ENCODE data around the gene TUBG2.

TUBG2 gene

DNA sequence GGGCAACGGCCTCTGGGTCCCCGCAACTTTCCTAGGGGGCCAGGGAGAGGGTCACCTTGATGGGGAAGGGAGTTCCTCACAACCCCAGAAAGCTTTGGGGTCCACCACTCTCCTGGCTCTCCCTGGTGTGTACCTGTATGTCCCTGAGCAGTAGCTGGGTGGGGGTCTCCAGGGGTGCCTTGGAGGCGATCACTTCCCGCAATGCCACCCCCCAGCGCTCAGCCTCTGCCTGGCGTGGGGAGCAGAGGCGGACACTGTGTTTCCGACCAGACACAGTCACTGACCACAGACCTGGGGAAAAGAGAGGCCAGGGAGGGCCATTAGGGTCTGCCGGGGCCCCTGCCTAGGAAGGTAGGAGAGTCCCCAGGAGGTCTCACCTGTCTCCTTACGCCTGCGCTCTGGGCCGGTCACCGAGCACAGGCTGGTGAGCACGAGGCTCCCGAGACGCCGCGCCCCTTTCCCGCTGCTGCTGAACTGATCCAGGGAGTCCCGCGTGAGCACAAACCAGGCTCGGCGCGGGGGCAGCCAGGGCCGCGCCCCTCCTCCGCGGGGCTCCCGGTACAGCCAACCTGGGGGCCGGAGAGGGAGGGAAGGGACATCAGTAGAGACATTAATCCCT lies 14.3 kb downstream of the TUBG2 start:
- H3K36me3 ChIP-seq (replicated peaks; ENCODE audit: low read depth, low read length), result peaks cover 31% of the 10 kb centered on the region
- no peak for TF ChIP-seq EZH2phosphoT487 (IDR thresholded peaks at IDR 0.05; ENCODE audit: low read depth)
- TF ChIP-seq, protein P1, sequence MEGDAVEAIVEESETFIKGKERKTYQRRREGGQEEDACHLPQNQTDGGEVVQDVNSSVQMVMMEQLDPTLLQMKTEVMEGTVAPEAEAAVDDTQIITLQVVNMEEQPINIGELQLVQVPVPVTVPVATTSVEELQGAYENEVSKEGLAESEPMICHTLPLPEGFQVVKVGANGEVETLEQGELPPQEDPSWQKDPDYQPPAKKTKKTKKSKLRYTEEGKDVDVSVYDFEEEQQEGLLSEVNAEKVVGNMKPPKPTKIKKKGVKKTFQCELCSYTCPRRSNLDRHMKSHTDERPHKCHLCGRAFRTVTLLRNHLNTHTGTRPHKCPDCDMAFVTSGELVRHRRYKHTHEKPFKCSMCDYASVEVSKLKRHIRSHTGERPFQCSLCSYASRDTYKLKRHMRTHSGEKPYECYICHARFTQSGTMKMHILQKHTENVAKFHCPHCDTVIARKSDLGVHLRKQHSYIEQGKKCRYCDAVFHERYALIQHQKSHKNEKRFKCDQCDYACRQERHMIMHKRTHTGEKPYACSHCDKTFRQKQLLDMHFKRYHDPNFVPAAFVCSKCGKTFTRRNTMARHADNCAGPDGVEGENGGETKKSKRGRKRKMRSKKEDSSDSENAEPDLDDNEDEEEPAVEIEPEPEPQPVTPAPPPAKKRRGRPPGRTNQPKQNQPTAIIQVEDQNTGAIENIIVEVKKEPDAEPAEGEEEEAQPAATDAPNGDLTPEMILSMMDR (IDR thresholded peaks at IDR 0.05; ENCODE audit: low read depth, low read length), result no peak
- H4K20me1 ChIP-seq (ENCODE audit: insufficient read depth, low read length), result peaks cover 2% of the 10 kb centered on the region; the same call in 1 of the 2 replicates
- no peak overlapping the region for H2AFZ ChIP-seq (ENCODE audit: low read depth, low read length)
- H3K4me2 ChIP-seq (ENCODE audit: low read length), result no peak overlapping the region
- H3K4me3 ChIP-seq (ENCODE audit: low read length), result no peak overlapping the region
- no peak overlapping the region for H3K27ac ChIP-seq (ENCODE audit: low read length)
- H3K4me1 ChIP-seq (ENCODE audit: low read length), result peaks cover 35% of the 10 kb centered on the region
- H3K9ac ChIP-seq (ENCODE audit: low read length), result no peak overlapping the region
- H3K27me3 ChIP-seq (ENCODE audit: low read depth, low read length), result peaks cover 12% of the 10 kb centered on the region
- H3K9me3 ChIP-seq (ENCODE audit: insufficient read depth, low read length), result no peaks in the 10 kb centered on the region
- peaks cover 10% of the 10 kb centered on the region; the same call in 1 of the 2 replicates for H3K79me2 ChIP-seq (ENCODE audit: low read length)

DNA sequence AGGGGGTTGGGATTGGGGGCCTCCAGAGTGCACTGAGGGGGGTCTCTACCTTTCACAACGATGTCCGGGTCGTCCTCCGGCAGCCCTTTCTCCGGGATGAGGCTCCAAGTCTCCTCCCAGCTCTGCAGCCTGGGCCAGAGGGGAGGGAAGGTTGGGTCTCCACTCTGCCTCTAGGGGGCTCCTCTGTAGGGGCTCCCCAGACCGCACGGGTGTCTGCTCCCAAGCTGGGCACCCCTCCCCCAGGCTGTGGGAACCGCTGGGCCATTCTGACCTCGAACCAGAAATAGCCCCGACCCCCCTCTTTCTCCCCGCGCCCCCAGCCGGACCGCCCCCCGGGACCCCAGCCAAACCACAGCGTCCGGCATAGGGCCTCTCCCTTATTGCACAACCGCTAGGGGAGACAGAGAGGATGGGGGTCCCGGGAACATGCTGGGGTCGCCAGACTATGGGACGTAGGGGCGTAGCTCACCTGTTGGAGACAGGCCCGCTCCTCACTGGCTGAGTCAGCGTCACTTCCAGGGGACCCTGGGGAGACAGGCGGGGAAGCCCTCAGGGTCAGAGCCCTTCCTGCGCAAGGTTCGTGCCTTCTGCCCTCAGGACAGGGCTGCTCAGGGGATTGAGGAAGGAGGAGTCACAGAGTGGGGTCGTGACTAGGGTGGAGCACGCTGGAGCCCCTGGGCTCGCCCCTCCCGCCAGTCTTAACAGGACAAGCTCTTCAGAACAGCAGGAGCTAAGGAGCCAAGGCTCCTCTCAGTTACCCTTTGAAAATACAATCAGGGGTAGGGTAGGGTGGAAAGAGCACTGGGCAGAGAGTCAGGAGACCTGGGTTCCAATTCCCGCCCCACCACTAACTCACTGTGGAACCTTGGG lies 15.0 kb downstream of the TUBG2 start:
- Histone ChIP-seq H3K4me1 (ENCODE audit: low read length) (peaks cover 42% of the 10 kb centered on the region), H4K20me1 (ENCODE audit: insufficient read depth, low read length) (peaks cover 2% of the 10 kb centered on the region; the same call in 1 of the 2 replicates), H3K4me3 (ENCODE audit: low read length) (peak overlapping the region; percentile 91), H2AFZ (ENCODE audit: low read depth, low read length) (no peak overlapping the region), H3K9me3 (ENCODE audit: insufficient read depth, low read length) (no peaks in the 10 kb centered on the region), H3K27ac (ENCODE audit: low read length) (no peak overlapping the region), H3K27me3 (ENCODE audit: low read depth, low read length) (peaks cover 12% of the 10 kb centered on the region), H3K79me2 (ENCODE audit: low read length) (peaks cover 10% of the 10 kb centered on the region; the same call in 1 of the 2 replicates), H3K36me3 (replicated peaks; ENCODE audit: low read depth, low read length) (peaks cover 30% of the 10 kb centered on the region), H3K4me2 (ENCODE audit: low read length) (peak overlapping the region; percentile 84), H3K9ac (ENCODE audit: low read length) (peak overlapping the region; percentile 74)
- no peak for TF ChIP-seq EZH2phosphoT487 (IDR thresholded peaks at IDR 0.05; ENCODE audit: low read depth)
- TF ChIP-seq, protein P1 (IDR thresholded peaks at IDR 0.05; ENCODE audit: low read depth, low read length), result peak; percentile 65

DNA sequence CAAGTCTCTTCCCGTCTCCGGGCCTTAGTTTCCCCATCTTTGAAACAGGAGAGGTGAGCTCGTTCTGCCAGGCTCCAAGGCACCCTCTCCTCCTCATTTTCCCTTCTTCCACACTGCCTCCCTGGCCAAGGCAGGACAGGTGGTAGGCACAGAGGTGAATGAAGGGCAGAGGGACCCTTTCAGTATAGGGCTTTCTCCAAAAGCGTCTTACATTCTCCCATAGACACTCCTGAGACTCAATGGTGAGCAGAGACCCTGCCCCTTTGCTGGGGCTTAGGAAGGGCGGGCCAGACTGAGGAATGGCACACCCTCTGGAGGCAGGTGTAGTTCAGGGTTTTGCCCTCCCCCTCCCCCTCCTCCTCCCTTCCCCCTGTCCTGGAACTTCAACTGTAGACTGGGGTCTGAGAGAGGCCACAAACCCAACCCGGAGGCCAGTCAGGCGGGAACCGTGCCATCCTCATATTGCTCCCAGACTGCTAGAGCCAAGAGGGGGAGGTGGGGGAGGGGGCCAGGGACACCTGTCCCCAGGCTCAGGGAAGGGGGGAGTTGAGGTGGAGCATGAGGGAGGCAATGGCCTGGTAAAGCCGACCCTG lies 15.8 kb downstream of the TUBG2 start:
- Histone ChIP-seq H3K9ac (ENCODE audit: low read length) (peak overlapping the region; percentile 74), H3K27me3 (ENCODE audit: low read depth, low read length) (peaks cover 12% of the 10 kb centered on the region), H3K27ac (ENCODE audit: low read length) (no peak overlapping the region), H2AFZ (ENCODE audit: low read depth, low read length) (no peak overlapping the region), H3K9me3 (ENCODE audit: insufficient read depth, low read length) (no peaks in the 10 kb centered on the region), H3K36me3 (replicated peaks; ENCODE audit: low read depth, low read length) (peaks cover 23% of the 10 kb centered on the region), H4K20me1 (ENCODE audit: insufficient read depth, low read length) (peaks cover 2% of the 10 kb centered on the region; the same call in 1 of the 2 replicates), H3K4me1 (ENCODE audit: low read length) (peaks cover 48% of the 10 kb centered on the region), H3K4me3 (ENCODE audit: low read length) (peak overlapping the region; percentile 91), H3K79me2 (ENCODE audit: low read length) (peaks cover 10% of the 10 kb centered on the region; the same call in 1 of the 2 replicates), H3K4me2 (ENCODE audit: low read length) (peak overlapping the region; percentile 84)
- TF ChIP-seq, protein P1 (IDR thresholded peaks at IDR 0.05; ENCODE audit: low read depth, low read length), result no peak
- TF ChIP-seq EZH2phosphoT487 (IDR thresholded peaks at IDR 0.05; ENCODE audit: low read depth), result no peak

Data from OCI-LY3 (cell line).